ENCODE results near the gene FXYD6. TPM values are rescaled to one million over a fixed set of nuclear protein-coding genes. Genes with fewer than 3 reads are reported as not detected.

Gene FXYD6
- total and polyA plus RNA-seq, 2 of the 8 experiments (the other 6 are each of a cell fraction or from before 2014, with no cell fraction given), result 44.6 to 117 TPM

DNA sequence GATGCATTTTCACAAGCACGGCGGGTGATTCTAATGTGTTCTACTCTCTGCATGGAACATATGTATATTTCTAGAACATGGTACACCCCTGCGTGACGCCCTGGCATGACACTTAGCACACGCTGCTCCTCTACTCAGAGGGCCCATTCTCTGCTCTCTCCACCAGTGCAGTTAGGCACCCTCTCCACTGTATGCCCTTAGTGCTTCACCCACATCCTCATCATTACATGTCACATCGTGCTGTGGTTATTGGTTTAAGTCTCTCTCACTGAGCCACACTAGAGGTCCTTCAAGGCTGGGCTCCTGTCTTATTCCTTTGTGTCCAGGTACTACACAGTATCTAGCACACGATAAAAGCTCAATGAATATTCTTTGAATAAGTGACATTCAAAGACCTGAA, 36.0 kb upstream of the FXYD6 start (continued):
- TF ChIP-seq, protein P1, sequence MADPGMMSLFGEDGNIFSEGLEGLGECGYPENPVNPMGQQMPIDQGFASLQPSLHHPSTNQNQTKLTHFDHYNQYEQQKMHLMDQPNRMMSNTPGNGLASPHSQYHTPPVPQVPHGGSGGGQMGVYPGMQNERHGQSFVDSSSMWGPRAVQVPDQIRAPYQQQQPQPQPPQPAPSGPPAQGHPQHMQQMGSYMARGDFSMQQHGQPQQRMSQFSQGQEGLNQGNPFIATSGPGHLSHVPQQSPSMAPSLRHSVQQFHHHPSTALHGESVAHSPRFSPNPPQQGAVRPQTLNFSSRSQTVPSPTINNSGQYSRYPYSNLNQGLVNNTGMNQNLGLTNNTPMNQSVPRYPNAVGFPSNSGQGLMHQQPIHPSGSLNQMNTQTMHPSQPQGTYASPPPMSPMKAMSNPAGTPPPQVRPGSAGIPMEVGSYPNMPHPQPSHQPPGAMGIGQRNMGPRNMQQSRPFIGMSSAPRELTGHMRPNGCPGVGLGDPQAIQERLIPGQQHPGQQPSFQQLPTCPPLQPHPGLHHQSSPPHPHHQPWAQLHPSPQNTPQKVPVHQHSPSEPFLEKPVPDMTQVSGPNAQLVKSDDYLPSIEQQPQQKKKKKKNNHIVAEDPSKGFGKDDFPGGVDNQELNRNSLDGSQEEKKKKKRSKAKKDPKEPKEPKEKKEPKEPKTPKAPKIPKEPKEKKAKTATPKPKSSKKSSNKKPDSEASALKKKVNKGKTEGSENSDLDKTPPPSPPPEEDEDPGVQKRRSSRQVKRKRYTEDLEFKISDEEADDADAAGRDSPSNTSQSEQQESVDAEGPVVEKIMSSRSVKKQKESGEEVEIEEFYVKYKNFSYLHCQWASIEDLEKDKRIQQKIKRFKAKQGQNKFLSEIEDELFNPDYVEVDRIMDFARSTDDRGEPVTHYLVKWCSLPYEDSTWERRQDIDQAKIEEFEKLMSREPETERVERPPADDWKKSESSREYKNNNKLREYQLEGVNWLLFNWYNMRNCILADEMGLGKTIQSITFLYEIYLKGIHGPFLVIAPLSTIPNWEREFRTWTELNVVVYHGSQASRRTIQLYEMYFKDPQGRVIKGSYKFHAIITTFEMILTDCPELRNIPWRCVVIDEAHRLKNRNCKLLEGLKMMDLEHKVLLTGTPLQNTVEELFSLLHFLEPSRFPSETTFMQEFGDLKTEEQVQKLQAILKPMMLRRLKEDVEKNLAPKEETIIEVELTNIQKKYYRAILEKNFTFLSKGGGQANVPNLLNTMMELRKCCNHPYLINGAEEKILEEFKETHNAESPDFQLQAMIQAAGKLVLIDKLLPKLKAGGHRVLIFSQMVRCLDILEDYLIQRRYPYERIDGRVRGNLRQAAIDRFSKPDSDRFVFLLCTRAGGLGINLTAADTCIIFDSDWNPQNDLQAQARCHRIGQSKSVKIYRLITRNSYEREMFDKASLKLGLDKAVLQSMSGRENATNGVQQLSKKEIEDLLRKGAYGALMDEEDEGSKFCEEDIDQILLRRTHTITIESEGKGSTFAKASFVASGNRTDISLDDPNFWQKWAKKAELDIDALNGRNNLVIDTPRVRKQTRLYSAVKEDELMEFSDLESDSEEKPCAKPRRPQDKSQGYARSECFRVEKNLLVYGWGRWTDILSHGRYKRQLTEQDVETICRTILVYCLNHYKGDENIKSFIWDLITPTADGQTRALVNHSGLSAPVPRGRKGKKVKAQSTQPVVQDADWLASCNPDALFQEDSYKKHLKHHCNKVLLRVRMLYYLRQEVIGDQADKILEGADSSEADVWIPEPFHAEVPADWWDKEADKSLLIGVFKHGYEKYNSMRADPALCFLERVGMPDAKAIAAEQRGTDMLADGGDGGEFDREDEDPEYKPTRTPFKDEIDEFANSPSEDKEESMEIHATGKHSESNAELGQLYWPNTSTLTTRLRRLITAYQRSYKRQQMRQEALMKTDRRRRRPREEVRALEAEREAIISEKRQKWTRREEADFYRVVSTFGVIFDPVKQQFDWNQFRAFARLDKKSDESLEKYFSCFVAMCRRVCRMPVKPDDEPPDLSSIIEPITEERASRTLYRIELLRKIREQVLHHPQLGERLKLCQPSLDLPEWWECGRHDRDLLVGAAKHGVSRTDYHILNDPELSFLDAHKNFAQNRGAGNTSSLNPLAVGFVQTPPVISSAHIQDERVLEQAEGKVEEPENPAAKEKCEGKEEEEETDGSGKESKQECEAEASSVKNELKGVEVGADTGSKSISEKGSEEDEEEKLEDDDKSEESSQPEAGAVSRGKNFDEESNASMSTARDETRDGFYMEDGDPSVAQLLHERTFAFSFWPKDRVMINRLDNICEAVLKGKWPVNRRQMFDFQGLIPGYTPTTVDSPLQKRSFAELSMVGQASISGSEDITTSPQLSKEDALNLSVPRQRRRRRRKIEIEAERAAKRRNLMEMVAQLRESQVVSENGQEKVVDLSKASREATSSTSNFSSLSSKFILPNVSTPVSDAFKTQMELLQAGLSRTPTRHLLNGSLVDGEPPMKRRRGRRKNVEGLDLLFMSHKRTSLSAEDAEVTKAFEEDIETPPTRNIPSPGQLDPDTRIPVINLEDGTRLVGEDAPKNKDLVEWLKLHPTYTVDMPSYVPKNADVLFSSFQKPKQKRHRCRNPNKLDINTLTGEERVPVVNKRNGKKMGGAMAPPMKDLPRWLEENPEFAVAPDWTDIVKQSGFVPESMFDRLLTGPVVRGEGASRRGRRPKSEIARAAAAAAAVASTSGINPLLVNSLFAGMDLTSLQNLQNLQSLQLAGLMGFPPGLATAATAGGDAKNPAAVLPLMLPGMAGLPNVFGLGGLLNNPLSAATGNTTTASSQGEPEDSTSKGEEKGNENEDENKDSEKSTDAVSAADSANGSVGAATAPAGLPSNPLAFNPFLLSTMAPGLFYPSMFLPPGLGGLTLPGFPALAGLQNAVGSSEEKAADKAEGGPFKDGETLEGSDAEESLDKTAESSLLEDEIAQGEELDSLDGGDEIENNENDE (IDR thresholded peaks at IDR 0.05; ENCODE audit: insufficient replicate concordance, low read length), result no peak
- TF ChIP-seq POLR2A (IDR thresholded peaks at IDR 0.05; ENCODE audit: control extremely low read depth in 1 of 2, low read depth in 2 of 2, low read length in 2 of 2) (no peak), CREB1 (IDR thresholded peaks at IDR 0.05) (no peak), HDAC2 (IDR thresholded peaks at IDR 0.05; ENCODE audit: borderline replicate concordance in 1 of 2, low read depth in 2 of 2, low read length in 2 of 2) (no peak), SUZ12 (IDR thresholded peaks at IDR 0.05; ENCODE audit: low read length) (no peak), SP4 (IDR thresholded peaks at IDR 0.05; ENCODE audit: low read length) (no peak), TBP (IDR thresholded peaks at IDR 0.05; ENCODE audit: low read depth, low read length) (no peak), KDM1A (IDR thresholded peaks at IDR 0.05; ENCODE audit: borderline replicate concordance, low read length) (no peak), SRF (IDR thresholded peaks at IDR 0.05; ENCODE audit: low read depth, low read length) (no peak), SAP30 (IDR thresholded peaks at IDR 0.05; ENCODE audit: insufficient read depth, insufficient replicate concordance, low read length) (no peak), GTF2F1 (IDR thresholded peaks at IDR 0.05; ENCODE audit: borderline replicate concordance, low read depth, low read length) (no peak), KDM5A (IDR thresholded peaks at IDR 0.05; ENCODE audit: low read length) (no peak)
- TF ChIP-seq, protein P2, sequence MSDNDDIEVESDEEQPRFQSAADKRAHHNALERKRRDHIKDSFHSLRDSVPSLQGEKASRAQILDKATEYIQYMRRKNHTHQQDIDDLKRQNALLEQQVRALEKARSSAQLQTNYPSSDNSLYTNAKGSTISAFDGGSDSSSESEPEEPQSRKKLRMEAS (IDR thresholded peaks at IDR 0.05), result no peak
